Measurements from ENCODE around the gene ERO1A.

The ERO1A gene

GRCh38 chr14:52590318-52590717 lies 105.0 kb downstream of the ERO1A start:
- H3K9me3 ChIP-seq (ENCODE audit: control insufficient read depth, low read length): no peaks in the 10 kb centered on the region
- no peak overlapping the region for H3K4me2 ChIP-seq (ENCODE audit: low read length, poor library complexity, severe bottlenecking)
- H3K4me3 ChIP-seq (ENCODE audit: insufficient read depth in 1 of 2, low read depth in 1 of 2, low read length in 2 of 2): no peak overlapping the region
- WGBS: 100% methylated on average over 1 of the region's 1 CpG
- H4K91ac ChIP-seq (ENCODE audit: low read length): no peak overlapping the region
- no peaks in the 10 kb centered on the region for H3K36me3 ChIP-seq (ENCODE audit: control insufficient read depth in 1 of 2, insufficient read depth in 2 of 2, low read depth in 1 of 2, low read length in 2 of 2)
- no peak overlapping the region for H2BK12ac ChIP-seq (ENCODE audit: low read length in 2 of 2)
- no peak overlapping the region for H3K18ac ChIP-seq (ENCODE audit: low read depth in 1 of 2, low read length in 2 of 2)
- no peak overlapping the region for H3K9ac ChIP-seq (ENCODE audit: low read length)
- DNase-seq: no peak
- no peak overlapping the region for H2BK5ac ChIP-seq (ENCODE audit: low read depth, low read length, poor library complexity, severe bottlenecking)
- H3K27me3 ChIP-seq (ENCODE audit: control insufficient read depth in 1 of 2, insufficient read depth in 1 of 2, low read length in 2 of 2): no peaks in the 10 kb centered on the region
- H4K8ac ChIP-seq (ENCODE audit: low read length): no peak overlapping the region
- H3K27ac ChIP-seq (ENCODE audit: low read length, poor library complexity, severe bottlenecking): no peak overlapping the region
- H3K14ac ChIP-seq (ENCODE audit: low read length in 2 of 2): no peak overlapping the region
- no peak overlapping the region for H2AK5ac ChIP-seq (ENCODE audit: low read length, severe bottlenecking)
- H3K79me1 ChIP-seq (replicated peaks; ENCODE audit: low read length, poor library complexity, severe bottlenecking): no peaks in the 10 kb centered on the region
- H3K4me1 ChIP-seq (ENCODE audit: control insufficient read depth, insufficient read depth, low read depth, low read length): no peaks in the 10 kb centered on the region
- no peak overlapping the region for H3K4ac ChIP-seq (ENCODE audit: low read depth in 1 of 2, low read length in 2 of 2)
- H2BK15ac ChIP-seq (ENCODE audit: low read depth, poor library complexity, severe bottlenecking): no peak overlapping the region
- no peak overlapping the region for H2BK120ac ChIP-seq (ENCODE audit: low read depth, low read length)
- H2AFZ ChIP-seq (ENCODE audit: low read depth, low read length): no peak overlapping the region
- no peak overlapping the region for H3K23ac ChIP-seq (ENCODE audit: low read length in 2 of 2)

Data from mesenchymal stem cell (in vitro differentiated cells and primary cell).